ENCODE measurements around the gene SPATA20. TPM values are rescaled to one million over a fixed set of nuclear protein-coding genes. Genes with fewer than 3 reads are reported as not detected.

SPATA20 gene
- total and polyA plus RNA-seq, 2 of the 13 experiments (the other 11 are each of a cell fraction or from before 2014, with no cell fraction given) = 36.1 to 64.8 TPM

DNA sequence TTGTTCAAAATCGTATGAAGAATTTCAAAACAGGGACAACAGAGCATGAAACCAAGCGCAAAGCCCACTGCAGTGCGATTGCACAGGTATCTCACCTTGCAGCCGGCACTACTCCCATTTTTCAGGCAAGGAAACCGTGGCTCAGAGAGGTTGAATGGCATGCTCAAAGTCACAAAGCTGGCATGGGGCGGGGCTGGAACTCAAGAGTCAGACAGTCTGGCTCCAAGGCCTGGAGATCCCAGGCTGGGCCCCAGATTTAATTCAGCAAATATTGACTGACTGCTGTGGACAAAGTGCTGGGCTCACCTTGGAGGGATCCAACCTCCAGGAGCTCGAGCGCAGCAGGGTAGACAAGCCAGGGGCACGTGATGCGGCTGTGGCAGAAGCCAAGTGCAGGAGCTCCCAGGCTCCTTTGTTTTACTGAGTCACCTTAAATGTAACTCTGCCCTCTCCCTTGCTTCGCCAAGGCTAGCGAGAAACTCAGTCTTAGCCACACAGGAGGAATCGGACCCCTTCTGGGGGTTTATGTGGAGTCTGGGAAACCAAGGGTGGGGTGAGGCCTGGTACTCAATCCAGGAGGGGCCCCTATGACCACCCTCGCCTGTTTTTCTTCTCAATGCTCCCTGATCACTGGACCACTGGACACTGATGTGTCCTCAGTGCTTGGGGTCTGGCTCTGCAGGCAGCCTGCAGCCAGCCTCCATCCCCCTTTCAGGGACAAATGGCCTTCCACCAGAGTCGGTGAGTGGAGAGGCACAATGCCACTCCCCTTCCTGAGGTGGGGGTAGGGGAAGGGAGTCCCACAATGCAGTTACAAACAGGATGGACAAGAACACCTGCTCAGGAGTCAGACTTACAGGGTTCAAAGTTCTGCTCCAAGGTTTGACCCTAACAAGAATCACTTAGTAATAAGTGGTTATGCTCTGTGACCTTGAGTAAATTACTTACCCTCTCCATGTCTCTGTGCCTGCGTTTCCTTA is 3.9 kb upstream of the SPATA20 start (continued):
- no peak; the same call in none of the 2 replicates for TF ChIP-seq CBX5 (CRISPR knock-in tag; IDR thresholded peaks at IDR 0.05; ENCODE audit: borderline replicate concordance)
- TF ChIP-seq NCOA2 (CRISPR knock-in tag; IDR thresholded peaks at IDR 0.05) = peak; percentile 94
- TF ChIP-seq SNAPC2 (CRISPR knock-in tag; IDR thresholded peaks at IDR 0.05) = no peak

DNA sequence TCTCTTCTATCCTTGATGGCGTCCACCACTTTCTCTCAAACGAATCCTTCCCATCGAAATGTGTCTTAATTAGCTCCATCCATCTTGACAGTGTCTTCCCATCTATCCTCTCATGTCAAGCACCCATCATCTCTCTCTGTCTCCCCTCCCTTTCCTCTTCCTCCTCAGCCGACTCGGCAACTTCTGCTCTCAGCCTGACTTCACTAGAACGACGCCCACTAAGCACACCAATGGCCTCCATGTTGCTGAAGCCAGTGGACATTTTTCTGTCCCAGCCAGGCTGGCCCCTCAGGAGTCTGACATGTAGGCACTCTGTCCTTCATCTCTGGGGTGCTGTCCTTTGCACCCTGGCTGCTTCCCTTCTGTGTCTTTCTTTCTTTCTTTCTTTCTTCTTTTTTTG is 2.5 kb upstream of the SPATA20 start:
- Histone ChIP-seq H4K20me1 (ENCODE audit: insufficient read depth, low read length) (no peaks in the 10 kb centered on the region), H3K79me2 (ENCODE audit: insufficient read depth, low read length) (peaks cover 3% of the 10 kb centered on the region), H3K9me3 (ENCODE audit: low read length) (no peaks in the 10 kb centered on the region), H3K4me1 (ENCODE audit: insufficient read depth, low read length) (peaks cover 77% of the 10 kb centered on the region), H3K36me3 (replicated peaks in 1 of 2; ENCODE audit: control insufficient read depth in 1 of 2, insufficient read depth in 2 of 2, low read length in 2 of 2) (peaks cover 0 to 2% of the 10 kb centered on the region in 2 experiments; a peak in 2 of 5 replicates), H3K4me3 (replicated peaks in 1 of 3; ENCODE audit: insufficient read depth in 1 of 3, low read depth in 2 of 3, low read length in 3 of 3) (no peak overlapping the region), H2AFZ (ENCODE audit: low read length) (no peak overlapping the region), H3K27me3 (ENCODE audit: control insufficient read depth in 1 of 2, insufficient read depth in 2 of 2, low read length in 2 of 2) (no peaks in the 10 kb centered on the region; a peak in 1 of 5 replicates), H3K27ac (ENCODE audit: extremely low read length, insufficient read depth, low read length) (no peak overlapping the region), H3K4me2 (ENCODE audit: low read depth, low read length) (no peak overlapping the region), H3K9ac (ENCODE audit: insufficient read depth, low read depth, low read length) (no peak overlapping the region)
- BruUV-seq (replicated peaks) = no TSS peak
- 95% methylated on average over 7 of the region's 7 CpGs for WGBS (ENCODE audit: low lambda C conversion rate)
- DNase-seq (ENCODE audit: low spot score) (no peak), ATAC-seq (no peak), FAIRE-seq (peak; percentile 8)
- intact Hi-C loops (cut with micrococcal nuclease; ENCODE audit: unreplicated experiment) = loop anchor here (10.0 kb wide), 1 partner anchor 410 kb away; no protein-coding TSS in a partner anchor
- no peak for TF ChIP-seq ZNF354B (CRISPR knock-in tag; IDR thresholded peaks at IDR 0.05)
- TF ChIP-seq HMG20B (CRISPR knock-in tag; conservative IDR thresholded peaks at IDR 0.05) = no peak
- no peak for TF ChIP-seq ZNF563 (CRISPR knock-in tag; IDR thresholded peaks at IDR 0.05)
- TF ChIP-seq ZNF672 (CRISPR knock-in tag; IDR thresholded peaks at IDR 0.05) = no peak
- no peak for TF ChIP-seq ZNF839 (CRISPR knock-in tag; IDR thresholded peaks at IDR 0.05; ENCODE audit: borderline replicate concordance)
- no peak for TF ChIP-seq ZEB1 (IDR thresholded peaks at IDR 0.05; ENCODE audit: insufficient replicate concordance, low read depth)
- no peak for TF ChIP-seq MLLT10 (CRISPR knock-in tag; IDR thresholded peaks at IDR 0.05)
- no peak for TF ChIP-seq SP5 (CRISPR knock-in tag; IDR thresholded peaks at IDR 0.05; ENCODE audit: borderline replicate concordance, low read depth)
- TF ChIP-seq ZBTB42 (CRISPR knock-in tag; IDR thresholded peaks at IDR 0.05) = no peak
- TF ChIP-seq CHD4 (IDR thresholded peaks at IDR 0.05; ENCODE audit: borderline replicate concordance, low read length) = no peak
- TF ChIP-seq SRSF9 (IDR thresholded peaks at IDR 0.05; ENCODE audit: borderline replicate concordance, insufficient read depth, low read depth, low read length, poor library complexity, severe bottlenecking) = no peak
- no peak for TF ChIP-seq ZNF251 (CRISPR knock-in tag; IDR thresholded peaks at IDR 0.05)
- in situ Hi-C loops (cut with HindIII; ENCODE audit: extremely low pct_ligation_motif_present, low pct_unique_long_range_greater_than_20kb) = loop anchor here (10.0 kb wide), 1 partner anchor 410 kb away; no protein-coding TSS in a partner anchor
- ChIA-PET CTCF (ENCODE audit: low intra/inter-chr PET ratio, low total read pairs) (no interaction called here), POLR2A (interaction anchor here (3.9 to 4.2 kb wide), 3 partner anchors 82 to 148 kb away, joined by 45 to 79 read pairs (median 71); no protein-coding TSS in a partner anchor)

All from HepG2 (cell line).